ENCODE results near the gene PRKCE. TPM values are rescaled to one million over a fixed set of nuclear protein-coding genes. Genes with fewer than 3 reads are reported as not detected.

Gene PRKCE
- total and polyA plus RNA-seq, 2 experiments from 2014 or later: 9.6 to 11.9 TPM

GRCh38 chr2:45729753-45730512 lies 78.5 kb downstream of the PRKCE start:
- H3K4me2 ChIP-seq: no peak overlapping the region
- H3K4me3 ChIP-seq: no peak overlapping the region
- H3K4me1 ChIP-seq (ENCODE audit: insufficient read depth): no peaks in the 10 kb centered on the region
- no peaks in the 10 kb centered on the region for H3K79me2 ChIP-seq
- H3K9me2 ChIP-seq (replicated peaks; ENCODE audit: insufficient read depth): no peaks in the 10 kb centered on the region
- no peak overlapping the region for H3K27ac ChIP-seq
- no peaks in the 10 kb centered on the region for H3K36me3 ChIP-seq (replicated peaks; ENCODE audit: insufficient read depth, low read depth)
- TF ChIP-seq EZH2 (IDR thresholded peaks at IDR 0.05; ENCODE audit: borderline replicate concordance) (no peak), EZH2phosphoT487 (IDR thresholded peaks at IDR 0.05; ENCODE audit: low read depth, severe bottlenecking, unreplicated experiment) (no peak)
- TF ChIP-seq, protein P1, sequence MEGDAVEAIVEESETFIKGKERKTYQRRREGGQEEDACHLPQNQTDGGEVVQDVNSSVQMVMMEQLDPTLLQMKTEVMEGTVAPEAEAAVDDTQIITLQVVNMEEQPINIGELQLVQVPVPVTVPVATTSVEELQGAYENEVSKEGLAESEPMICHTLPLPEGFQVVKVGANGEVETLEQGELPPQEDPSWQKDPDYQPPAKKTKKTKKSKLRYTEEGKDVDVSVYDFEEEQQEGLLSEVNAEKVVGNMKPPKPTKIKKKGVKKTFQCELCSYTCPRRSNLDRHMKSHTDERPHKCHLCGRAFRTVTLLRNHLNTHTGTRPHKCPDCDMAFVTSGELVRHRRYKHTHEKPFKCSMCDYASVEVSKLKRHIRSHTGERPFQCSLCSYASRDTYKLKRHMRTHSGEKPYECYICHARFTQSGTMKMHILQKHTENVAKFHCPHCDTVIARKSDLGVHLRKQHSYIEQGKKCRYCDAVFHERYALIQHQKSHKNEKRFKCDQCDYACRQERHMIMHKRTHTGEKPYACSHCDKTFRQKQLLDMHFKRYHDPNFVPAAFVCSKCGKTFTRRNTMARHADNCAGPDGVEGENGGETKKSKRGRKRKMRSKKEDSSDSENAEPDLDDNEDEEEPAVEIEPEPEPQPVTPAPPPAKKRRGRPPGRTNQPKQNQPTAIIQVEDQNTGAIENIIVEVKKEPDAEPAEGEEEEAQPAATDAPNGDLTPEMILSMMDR (IDR thresholded peaks at IDR 0.05; ENCODE audit: poor library complexity): no peak
- no peaks in the 10 kb centered on the region for H3K27me3 ChIP-seq
- H2AFZ ChIP-seq: no peak overlapping the region
- H3K9me3 ChIP-seq (ENCODE audit: low read depth): no peaks in the 10 kb centered on the region
- no peaks in the 10 kb centered on the region for H4K20me1 ChIP-seq (ENCODE audit: insufficient read depth, poor library complexity, severe bottlenecking)
- WGBS (ENCODE audit: low lambda C conversion rate, missing lambda C conversion rate): 97% methylated on average over 8 of the region's 8 CpGs
- DNase-seq (ENCODE audit: low spot score): no peak

DNA sequence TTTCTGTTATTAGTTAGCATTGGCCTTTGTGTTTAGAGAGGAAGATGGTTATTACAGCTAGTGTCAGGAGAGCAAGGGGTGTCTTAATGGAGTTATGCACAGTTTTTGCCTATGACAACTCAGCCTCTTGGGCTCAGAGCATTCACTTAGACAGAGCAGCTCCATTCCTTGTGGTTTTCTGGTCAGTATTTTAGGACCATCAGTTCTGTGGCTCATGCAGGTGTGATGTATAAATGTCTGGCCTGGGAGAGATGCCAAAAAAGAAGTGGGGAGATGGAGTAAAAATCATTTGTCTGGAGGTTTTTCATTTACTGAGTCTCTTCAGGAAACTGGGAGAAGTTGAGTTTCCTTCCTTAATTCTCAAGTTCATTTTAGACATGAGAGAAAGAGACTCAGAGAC lies 79.7 kb downstream of the PRKCE start:
- Histone ChIP-seq H3K27ac (no peak overlapping the region), H4K20me1 (ENCODE audit: insufficient read depth, poor library complexity, severe bottlenecking) (no peaks in the 10 kb centered on the region), H3K4me2 (no peak overlapping the region), H3K36me3 (replicated peaks; ENCODE audit: insufficient read depth, low read depth) (no peaks in the 10 kb centered on the region), H3K4me3 (no peak overlapping the region), H3K4me1 (ENCODE audit: insufficient read depth) (no peaks in the 10 kb centered on the region), H3K79me2 (no peaks in the 10 kb centered on the region), H3K9me3 (ENCODE audit: low read depth) (no peaks in the 10 kb centered on the region), H3K27me3 (peaks cover 5% of the 10 kb centered on the region), H3K9me2 (replicated peaks; ENCODE audit: insufficient read depth) (no peaks in the 10 kb centered on the region), H2AFZ (no peak overlapping the region)
- TF ChIP-seq EZH2phosphoT487 (IDR thresholded peaks at IDR 0.05; ENCODE audit: low read depth, severe bottlenecking, unreplicated experiment) (no peak), EZH2 (IDR thresholded peaks at IDR 0.05; ENCODE audit: borderline replicate concordance) (no peak)
- TF ChIP-seq, protein P1 (IDR thresholded peaks at IDR 0.05; ENCODE audit: poor library complexity): no peak
- DNase-seq (ENCODE audit: low spot score): no peak

DNA sequence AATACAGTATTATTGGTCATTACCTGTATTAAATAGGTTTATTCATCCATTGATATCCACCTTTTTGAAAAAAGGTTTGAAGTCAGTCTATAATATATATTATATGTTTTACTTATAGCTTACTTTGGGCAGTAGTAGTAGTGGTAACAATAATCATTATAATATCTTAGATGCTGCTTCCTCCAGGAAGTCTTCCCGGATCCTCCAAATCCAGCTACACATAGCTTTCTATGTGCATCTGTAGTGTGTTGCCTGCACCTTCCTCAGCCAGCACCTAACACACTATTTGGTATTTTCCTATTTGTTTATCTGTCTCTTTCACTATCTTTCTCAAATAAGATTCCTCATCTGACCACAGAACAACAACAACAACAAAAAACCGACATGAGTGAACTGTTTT lies 81.0 kb downstream of the PRKCE start:
- no peaks in the 10 kb centered on the region for H3K79me2 ChIP-seq
- no peak overlapping the region for H2AFZ ChIP-seq
- no peaks in the 10 kb centered on the region for H3K4me1 ChIP-seq (ENCODE audit: insufficient read depth)
- H3K4me2 ChIP-seq: no peak overlapping the region
- H3K4me3 ChIP-seq: no peak overlapping the region
- no peak for DNase-seq (ENCODE audit: low spot score)
- TF ChIP-seq EZH2phosphoT487 (IDR thresholded peaks at IDR 0.05; ENCODE audit: low read depth, severe bottlenecking, unreplicated experiment): no peak
- no peak for TF ChIP-seq EZH2 (IDR thresholded peaks at IDR 0.05; ENCODE audit: borderline replicate concordance)
- TF ChIP-seq, protein P1 (IDR thresholded peaks at IDR 0.05; ENCODE audit: poor library complexity): no peak
- WGBS (ENCODE audit: low lambda C conversion rate, missing lambda C conversion rate): 59% methylated on average over 2 of the region's 2 CpGs
- no peak overlapping the region for H3K27ac ChIP-seq
- H4K20me1 ChIP-seq (ENCODE audit: insufficient read depth, poor library complexity, severe bottlenecking): no peaks in the 10 kb centered on the region
- H3K27me3 ChIP-seq: peaks cover 5% of the 10 kb centered on the region
- no peaks in the 10 kb centered on the region for H3K9me2 ChIP-seq (replicated peaks; ENCODE audit: insufficient read depth)
- no peaks in the 10 kb centered on the region for H3K9me3 ChIP-seq (ENCODE audit: low read depth)
- no peaks in the 10 kb centered on the region for H3K36me3 ChIP-seq (replicated peaks; ENCODE audit: insufficient read depth, low read depth)
